H1 (cell line): ENCODE results near the gene CALML5. TPM values are rescaled to one million over a fixed set of nuclear protein-coding genes. Genes with fewer than 3 reads are reported as not detected.

ENCODE experiments used
- CTBP2 ChIP-seq: IDR thresholded peaks from 2 replicates; pipeline ENCODE4 v1.7.0; 2011; ENCODE audit warnings: borderline replicate concordance, mild to moderate bottlenecking, moderate library complexity, mixed read lengths, low read length; ENCODE audit not compliant: insufficient read depth, insufficient read length
- RFX5 ChIP-seq: IDR thresholded peaks from 2 replicates; pipeline ENCODE4 v1.6.1; 2011; ENCODE audit warnings: low read depth, low read length, improper control_type of control experiment, borderline replicate concordance
- RNF2 ChIP-seq: fragments of 200-900, 300-1000 bp; sonication (generic); IDR thresholded peaks from 2 replicates; pipeline ENCODE4 v1.7.1; 2016; ENCODE audit warnings: borderline replicate concordance, low read depth, mild to moderate bottlenecking, antibody characterized with exemption, low read length; ENCODE audit not compliant: poor library complexity, severe bottlenecking; ENCODE audit errors: missing control alignments
- SAP30 ChIP-seq: fragments of 300-600 bp; sonication (generic); IDR thresholded peaks from 2 replicates; pipeline ENCODE4 v1.7.1; 2012; ENCODE audit warnings: low read length, moderate library complexity, mild to moderate bottlenecking, inconsistent platforms; ENCODE audit not compliant: insufficient read depth, insufficient replicate concordance
- SUZ12 ChIP-seq: fragments of 200-600 bp; sonication (generic); IDR thresholded peaks from 2 replicates; pipeline ENCODE4 v1.6.1; 2012; ENCODE audit warnings: mild to moderate bottlenecking, inconsistent platforms, low read length, moderate library complexity, mixed read lengths
- polyA plus RNA-seq, 7 experiments: library from polyadenylated mRNA; depleted of rRNA in 3 of 7; stranded (reverse) in 5 of 7; unstranded in 2 of 7; fragments of >200 nt in 5 of 7; fragments of 200-250 nt in 2 of 7; gene quantifications; 1 replicate in 5 of 7; 2 replicates in 1 of 7; 4 replicates in 1 of 7; pipeline versions ENCODE4 v1.2.1 to v1.2.3, GENCODE V29; 2011 to 2013; ENCODE audit warnings: missing spikeins in 2 of 7, mixed read lengths in 2 of 7
- total RNA-seq: library from RNA; stranded (reverse); fragmentation: NEBNext Ultra II Directional; extraction: Animal tissue kit (Norgen Biotek cat#: 25700); gene quantifications from 2 replicates; pipeline ENCODE4 v1.2.1, GENCODE V29; 2021
- TF ChIP-seq, protein P1 (sequence below), 3 experiments: IDR thresholded peaks; 1 replicate in 2 of 3; 2 replicates in 1 of 3; pipeline versions ENCODE4 v1.5.1 to v1.6.1; 2011; ENCODE audit warnings: low read length in 3 of 3, mild to moderate bottlenecking in 3 of 3, inconsistent platforms in 2 of 3, low read depth in 1 of 3, moderate library complexity in 1 of 3; ENCODE audit not compliant: insufficient read depth in 1 of 3; ENCODE audit errors: control extremely low read depth in 1 of 3

The CALML5 gene
- total and polyA plus RNA-seq, 2 of the 8 experiments (the other 6 are each of a cell fraction or from before 2014, with no cell fraction given), result not detected

GRCh38 chr10:5512881-5513612 lies 13.7 kb upstream of the CALML5 start (continued):
- TF ChIP-seq SAP30 (no peak), RNF2 (no peak), SUZ12 (no peak), RFX5 (no peak), CTBP2 (no peak)
- TF ChIP-seq, protein P1, sequence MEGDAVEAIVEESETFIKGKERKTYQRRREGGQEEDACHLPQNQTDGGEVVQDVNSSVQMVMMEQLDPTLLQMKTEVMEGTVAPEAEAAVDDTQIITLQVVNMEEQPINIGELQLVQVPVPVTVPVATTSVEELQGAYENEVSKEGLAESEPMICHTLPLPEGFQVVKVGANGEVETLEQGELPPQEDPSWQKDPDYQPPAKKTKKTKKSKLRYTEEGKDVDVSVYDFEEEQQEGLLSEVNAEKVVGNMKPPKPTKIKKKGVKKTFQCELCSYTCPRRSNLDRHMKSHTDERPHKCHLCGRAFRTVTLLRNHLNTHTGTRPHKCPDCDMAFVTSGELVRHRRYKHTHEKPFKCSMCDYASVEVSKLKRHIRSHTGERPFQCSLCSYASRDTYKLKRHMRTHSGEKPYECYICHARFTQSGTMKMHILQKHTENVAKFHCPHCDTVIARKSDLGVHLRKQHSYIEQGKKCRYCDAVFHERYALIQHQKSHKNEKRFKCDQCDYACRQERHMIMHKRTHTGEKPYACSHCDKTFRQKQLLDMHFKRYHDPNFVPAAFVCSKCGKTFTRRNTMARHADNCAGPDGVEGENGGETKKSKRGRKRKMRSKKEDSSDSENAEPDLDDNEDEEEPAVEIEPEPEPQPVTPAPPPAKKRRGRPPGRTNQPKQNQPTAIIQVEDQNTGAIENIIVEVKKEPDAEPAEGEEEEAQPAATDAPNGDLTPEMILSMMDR (IDR thresholded peaks at IDR 0.05; ENCODE audit: control extremely low read depth in 1 of 3, insufficient read depth in 1 of 3, low read depth in 1 of 3, low read length in 3 of 3), result no peak
